ENCODE data around the gene STX1B.

STX1B gene

GRCh38 chr16:30980434-30980833 is 30.0 kb downstream of the STX1B start:
- in situ Hi-C loops (cut with MboI; ENCODE audit: low sequenced_read_pairs) = no loop called here

GRCh38 chr16:30980023-30980371 is 30.4 kb downstream of the STX1B start:
- in situ Hi-C loops (cut with MboI; ENCODE audit: low sequenced_read_pairs) = no loop called here

DNA sequence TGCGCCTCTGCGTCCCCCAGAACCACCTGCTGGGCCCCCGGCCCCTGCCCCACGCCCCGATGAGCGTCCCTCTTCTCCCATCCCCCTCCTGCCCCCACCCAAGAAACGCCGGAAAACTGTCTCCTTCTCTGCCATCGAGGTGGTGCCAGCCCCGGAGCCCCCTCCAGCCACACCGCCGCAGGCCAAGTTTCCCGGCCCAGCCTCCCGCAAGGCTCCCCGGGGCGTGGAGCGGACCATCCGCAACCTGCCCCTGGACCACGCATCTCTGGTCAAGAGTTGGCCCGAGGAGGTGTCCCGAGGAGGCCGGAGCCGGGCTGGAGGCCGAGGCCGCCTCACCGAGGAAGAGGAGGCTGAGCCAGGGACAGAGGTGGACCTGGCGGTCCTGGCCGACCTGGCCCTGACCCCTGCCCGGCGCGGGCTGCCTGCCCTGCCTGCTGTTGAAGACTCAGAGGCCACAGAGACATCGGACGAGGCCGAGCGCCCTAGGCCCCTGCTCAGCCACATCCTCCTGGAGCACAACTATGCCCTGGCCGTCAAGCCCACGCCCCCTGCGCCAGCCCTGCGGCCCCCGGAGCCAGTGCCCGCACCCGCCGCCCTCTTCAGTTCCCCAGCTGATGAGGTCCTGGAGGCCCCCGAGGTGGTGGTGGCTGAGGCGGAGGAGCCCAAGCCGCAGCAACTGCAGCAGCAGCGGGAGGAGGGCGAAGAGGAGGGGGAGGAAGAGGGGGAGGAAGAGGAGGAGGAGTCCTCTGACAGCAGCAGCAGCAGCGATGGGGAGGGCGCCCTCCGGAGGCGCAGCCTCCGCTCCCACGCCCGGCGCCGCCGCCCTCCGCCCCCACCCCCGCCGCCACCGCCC is 31.0 kb downstream of the STX1B start:
- in situ Hi-C loops (cut with MboI; ENCODE audit: low sequenced_read_pairs) = no loop called here

DNA sequence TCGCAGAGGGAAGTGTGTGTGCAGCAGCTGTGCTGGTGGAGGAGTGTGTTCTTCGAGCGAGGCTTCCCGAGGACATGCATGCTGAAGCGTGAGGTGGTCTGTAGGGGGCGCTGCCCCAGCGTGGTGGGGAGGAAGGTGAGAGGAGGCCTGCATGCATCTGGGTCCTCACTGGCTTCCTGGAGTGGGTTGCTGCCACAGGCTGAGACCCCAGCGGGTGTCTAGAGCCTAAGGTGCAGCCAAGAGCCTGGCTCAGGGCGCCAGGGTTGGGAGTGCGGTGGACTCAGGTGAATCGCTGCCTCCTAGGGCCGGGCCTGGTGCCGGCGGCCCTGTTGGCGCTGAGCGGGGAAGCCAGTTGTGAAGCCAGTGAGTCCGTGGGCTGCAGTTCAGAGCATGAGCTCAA is 32.9 kb downstream of the STX1B start:
- in situ Hi-C loops (cut with MboI; ENCODE audit: low sequenced_read_pairs) = no loop called here

GRCh38 chr16:30976486-30976885 is 34.0 kb downstream of the STX1B start:
- in situ Hi-C loops (cut with MboI; ENCODE audit: low sequenced_read_pairs) = no loop called here

DNA sequence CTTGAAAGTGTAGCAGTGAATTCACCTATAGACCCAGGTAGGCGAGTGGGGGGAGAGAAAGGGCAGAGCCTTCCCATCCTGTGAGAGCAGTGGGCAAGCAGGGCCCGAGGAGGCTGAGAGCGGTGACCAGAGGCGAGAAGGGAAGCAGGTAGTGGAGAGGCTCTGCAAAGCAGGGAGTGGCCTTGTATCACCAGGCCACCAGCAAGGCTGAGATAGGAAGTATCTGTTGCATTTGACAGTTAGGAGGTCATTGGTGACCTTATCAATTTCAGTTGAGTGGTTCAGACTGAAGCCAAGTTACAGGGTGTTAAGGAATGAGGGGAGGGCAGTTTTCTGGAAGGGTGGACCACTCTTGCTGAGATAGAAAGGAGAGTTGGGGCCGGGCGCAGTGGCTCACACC is 36.1 kb downstream of the STX1B start:
- in situ Hi-C loops (cut with MboI; ENCODE audit: low sequenced_read_pairs) = loop anchor here (25.0 kb wide), 2 partner anchors 463 to 738 kb away; partner anchors contain the start of genes COX6A2 and ZNF843

- in situ Hi-C loops (cut with MboI; ENCODE audit: low sequenced_read_pairs) = loop anchor here (25.0 kb wide), 2 partner anchors 464 to 739 kb away; partner anchors contain the start of genes COX6A2 and ZNF843
These were observed 37.6 kb downstream of the STX1B start for GRCh38 chr16:30972872-30973271.

GRCh38 chr16:30971298-30971697 is 39.1 kb downstream of the STX1B start:
- in situ Hi-C loops (cut with MboI; ENCODE audit: low sequenced_read_pairs) = loop anchor here (25.0 kb wide), 2 partner anchors 466 to 741 kb away; partner anchors contain the start of genes COX6A2 and ZNF843

GRCh38 chr16:30969246-30969842 is 41.1 kb downstream of the STX1B start:
- in situ Hi-C loops (cut with MboI; ENCODE audit: low sequenced_read_pairs) = loop anchor here (25.0 kb wide), 2 partner anchors 468 to 743 kb away; partner anchors contain the start of genes COX6A2 and ZNF843

DNA sequence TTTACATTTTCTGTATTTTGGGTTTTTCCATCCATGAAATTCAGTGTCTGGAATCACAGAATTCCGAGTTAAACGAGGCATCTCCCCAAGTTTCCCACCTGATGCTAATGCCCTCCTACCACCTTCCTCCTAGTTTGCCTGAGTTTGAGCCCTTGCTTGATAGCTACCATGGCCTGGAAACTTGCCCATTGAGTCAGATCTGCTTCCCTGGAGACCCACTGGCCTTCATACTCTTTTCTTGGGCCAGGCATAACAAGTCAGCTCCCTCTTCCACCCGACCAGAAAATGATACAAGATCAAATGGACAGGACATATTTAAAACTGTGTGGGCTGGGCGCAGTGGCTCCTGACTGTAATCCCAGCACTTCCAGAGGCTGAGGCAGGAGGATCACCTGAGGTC is 42.6 kb downstream of the STX1B start:
- in situ Hi-C loops (cut with MboI; ENCODE audit: low sequenced_read_pairs) = loop anchor here (25.0 kb wide), 2 partner anchors 470 to 745 kb away; partner anchors contain the start of genes COX6A2 and ZNF843

DNA sequence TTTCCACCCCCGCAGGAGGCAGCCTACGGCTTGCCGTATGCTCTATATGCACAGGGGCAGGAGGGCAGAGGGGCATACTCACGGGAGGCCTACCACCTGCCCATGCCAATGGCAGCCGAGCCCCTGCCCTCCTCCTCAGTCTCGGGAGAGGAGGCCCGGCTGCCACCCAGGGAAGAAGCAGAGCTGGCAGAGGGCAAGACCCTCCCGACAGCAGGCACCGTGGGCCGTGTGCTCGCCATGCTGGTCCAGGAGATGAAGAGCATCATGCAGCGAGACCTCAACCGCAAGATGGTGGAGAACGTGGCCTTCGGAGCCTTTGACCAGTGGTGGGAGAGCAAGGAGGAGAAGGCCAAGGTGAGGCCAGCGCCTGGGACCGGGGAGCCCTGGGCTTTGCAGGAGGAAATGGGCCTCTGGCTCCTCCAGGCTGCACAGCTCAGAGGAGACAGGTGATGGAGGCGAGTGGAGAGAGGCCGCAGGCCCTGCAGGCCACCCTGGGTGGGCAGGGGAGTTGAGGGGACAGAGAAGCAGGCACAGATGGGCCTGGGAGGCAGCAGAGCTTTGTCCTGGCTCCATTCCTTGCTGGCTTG is 44.3 kb downstream of the STX1B start:
- in situ Hi-C loops (cut with MboI; ENCODE audit: low sequenced_read_pairs) = loop anchor here (25.0 kb wide), 2 partner anchors 471 to 746 kb away; partner anchors contain the start of genes COX6A2 and ZNF843

GRCh38 chr16:30965436-30965835 is 45.0 kb downstream of the STX1B start:
- in situ Hi-C loops (cut with MboI; ENCODE audit: low sequenced_read_pairs) = loop anchor here (25.0 kb wide), 2 partner anchors 472 to 747 kb away; partner anchors contain the start of genes COX6A2 and ZNF843

DNA sequence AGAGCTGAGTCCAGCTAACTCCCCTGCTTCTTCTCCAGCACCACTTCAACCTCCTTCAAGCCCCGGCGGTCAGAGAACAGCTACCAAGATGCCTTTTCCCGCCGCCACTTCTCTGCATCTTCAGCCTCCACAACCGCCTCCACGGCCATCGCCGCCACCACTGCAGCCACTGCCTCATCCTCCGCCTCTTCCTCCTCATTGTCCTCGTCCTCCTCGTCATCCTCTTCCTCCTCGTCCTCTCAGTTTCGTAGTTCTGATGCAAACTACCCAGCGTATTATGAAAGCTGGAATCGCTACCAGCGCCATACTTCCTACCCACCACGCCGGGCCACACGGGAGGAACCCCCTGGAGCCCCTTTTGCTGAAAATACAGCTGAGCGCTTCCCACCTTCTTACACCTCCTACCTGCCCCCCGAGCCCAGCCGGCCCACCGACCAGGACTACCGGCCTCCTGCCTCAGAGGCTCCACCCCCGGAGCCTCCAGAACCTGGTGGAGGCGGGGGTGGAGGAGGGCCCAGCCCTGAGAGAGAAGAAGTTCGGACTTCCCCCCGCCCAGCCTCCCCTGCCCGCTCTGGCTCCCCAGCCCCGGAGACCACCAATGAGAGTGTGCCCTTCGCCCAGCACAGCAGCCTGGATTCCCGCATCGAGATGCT is 45.7 kb downstream of the STX1B start:
- in situ Hi-C loops (cut with MboI; ENCODE audit: low sequenced_read_pairs) = loop anchor here (25.0 kb wide), 2 partner anchors 473 to 748 kb away; partner anchors contain the start of genes COX6A2 and ZNF843

- in situ Hi-C loops (cut with MboI; ENCODE audit: low sequenced_read_pairs) = loop anchor here (25.0 kb wide), 2 partner anchors 473 to 748 kb away; partner anchors contain the start of genes COX6A2 and ZNF843
These were observed 46.4 kb downstream of the STX1B start for GRCh38 chr16:30963925-30964511.

- in situ Hi-C loops (cut with MboI; ENCODE audit: low sequenced_read_pairs) = loop anchor here (25.0 kb wide), 2 partner anchors 476 to 751 kb away; partner anchors contain the start of genes COX6A2 and ZNF843
These were observed 49.1 kb downstream of the STX1B start for GRCh38 chr16:30961384-30961783.

- in situ Hi-C loops (cut with MboI; ENCODE audit: low sequenced_read_pairs) = loop anchor here (10.0 to 25.0 kb wide), 3 partner anchors 479 to 916 kb away; partner anchors contain the start of genes COX6A2, ZNF267 and ZNF843
These were observed 52.0 kb downstream of the STX1B start for GRCh38 chr16:30958175-30959079.

GRCh38 chr16:30957456-30958174 is 52.8 kb downstream of the STX1B start, which contains the start of gene SETD1A:
SETD1A (plus strand) TSS chr16:30957754; CDS start chr16:30958732, 978 bp downstream.
- in situ Hi-C loops (cut with MboI; ENCODE audit: low sequenced_read_pairs) = loop anchor here (10.0 to 25.0 kb wide), 3 partner anchors 480 to 917 kb away; partner anchors contain the start of genes COX6A2, ZNF267 and ZNF843
